ENCODE results near the gene COMT.
"Not testable (repeated sequence)": the region's sequence is repeated elsewhere in the genome, so short reads cannot be mapped to it uniquely, and the experiment has no call there.

The COMT gene

GRCh38 chr22:19929586-19930550 lies 11.7 kb upstream of the COMT start:
- DNase-seq (ENCODE audit: low spot score) = no peak

GRCh38 chr22:19930551-19931486 lies 10.8 kb upstream of the COMT start:
- DNase-seq (ENCODE audit: low spot score) = no peak

- no peak for DNase-seq (ENCODE audit: low spot score)
Measured at GRCh38 chr22:19931514-19931913, 10.1 kb upstream of the COMT start.

- DNase-seq (ENCODE audit: low spot score) = no peak
Measured at GRCh38 chr22:19932367-19933206, 9.0 kb upstream of the COMT start.

GRCh38 chr22:19933341-19934241 lies 8.0 kb upstream of the COMT start:
- no peak for DNase-seq (ENCODE audit: low spot score)

- DNase-seq (ENCODE audit: low spot score) = not testable (repeated sequence)
Measured at GRCh38 chr22:19935123-19935718, 6.4 kb upstream of the COMT start.

GRCh38 chr22:19936513-19936912 lies 5.1 kb upstream of the COMT start:
- DNase-seq (ENCODE audit: low spot score) = no peak

- no peak for DNase-seq (ENCODE audit: low spot score)
Measured at GRCh38 chr22:19937616-19938473, 3.7 kb upstream of the COMT start.

- DNase-seq (ENCODE audit: low spot score) = no peak
Measured at GRCh38 chr22:19940536-19941364, 822 bp upstream of the COMT start.

- DNase-seq (ENCODE audit: low spot score) = no peak
Measured at GRCh38 chr22:19942157-19943081, 847 bp downstream of the COMT start.

- no peak for DNase-seq (ENCODE audit: low spot score)
Measured at GRCh38 chr22:19943082-19944026, 1.8 kb downstream of the COMT start.

- DNase-seq (ENCODE audit: low spot score) = no peak
Measured at GRCh38 chr22:19948057-19948760, 6.6 kb downstream of the COMT start.

- no peak for DNase-seq (ENCODE audit: low spot score)
Measured at GRCh38 chr22:19951346-19951745, 9.8 kb downstream of the COMT start.

GRCh38 chr22:19955241-19956128 lies 13.9 kb downstream of the COMT start:
- no peak for DNase-seq (ENCODE audit: low spot score)
